Panc1 (cell line): ENCODE measurements around the gene SEC61A2. TPM values are rescaled to one million over a fixed set of nuclear protein-coding genes. Genes with fewer than 3 reads are reported as not detected.

Experiments used
- ATAC-seq: fragments of 200-7000 bp; cut with Tn5 transposase; 2 replicates; pipeline ENCODE4 v1.9.1; 2020; ENCODE audit warnings: mild to moderate bottlenecking, moderate library complexity
- BruUV-seq: library from RNA; stranded (reverse); fragments of 400-500 nt; replicated peaks from 2 replicates; lab custom pipeline; 2021; lab: Mats Ljungman, UMichigan
- CTCF ChIA-PET: fragments of 300-600 bp; sonication (Branson Sonifier 250); formaldehyde crosslinking; loops from one replicate; lab custom pipeline; 2022; ENCODE audit warnings: antibody characterized with exemption; lab: Charles Lee
- POLR2A ChIA-PET: fragments of 300-600 bp; sonication (Branson Sonifier 250); formaldehyde crosslinking; loops from one replicate; lab custom pipeline; 2022; ENCODE audit warnings: antibody characterized with exemption; lab: Charles Lee
- DNase-seq: peaks from one replicate; pipeline ENCODE4 v3.0.0-alpha.2; 2010; ENCODE audit warnings: low read depth, low spot score
- H3K27ac ChIP-seq: 2 replicates; pipeline ENCODE4 v1.5.1; 2011; ENCODE audit warnings: mild to moderate bottlenecking, low read length, inconsistent platforms
- H3K27me3 ChIP-seq: fragments of 200-500 bp; sonication (Bioruptor generic); 2 replicates; pipeline ENCODE4 v1.6.0; 2014; ENCODE audit warnings: low read length, inconsistent platforms; ENCODE audit not compliant: control insufficient read depth, insufficient read depth
- H3K36me3 ChIP-seq: fragments of 200-500 bp; sonication (Bioruptor generic); 2 replicates; pipeline ENCODE4 v1.5.1; 2014; ENCODE audit warnings: inconsistent platforms, mild to moderate bottlenecking, low read length, moderate library complexity; ENCODE audit not compliant: control insufficient read depth, insufficient read depth
- H3K4me1 ChIP-seq: 2 replicates; pipeline ENCODE4 v1.5.1; 2011; ENCODE audit warnings: inconsistent platforms, mild to moderate bottlenecking, low read length, moderate library complexity; ENCODE audit not compliant: control insufficient read depth, insufficient read depth
- H3K4me3 ChIP-seq, 2 experiments: 2 replicates each; pipeline ENCODE4 v1.5.1; 2011 to 2012; ENCODE audit warnings: low read depth in 2 of 2, low read length in 2 of 2, mild to moderate bottlenecking in 2 of 2, inconsistent platforms in 1 of 2, moderate library complexity in 1 of 2
- H3K9me3 ChIP-seq: fragments of 200-500 bp; sonication (Bioruptor generic); 2 replicates; pipeline ENCODE4 v1.5.1; 2014; ENCODE audit warnings: low read depth, mild to moderate bottlenecking, inconsistent platforms, low read length, moderate library complexity; ENCODE audit not compliant: control insufficient read depth, insufficient read depth
- POLR2AphosphoS5 ChIP-seq: IDR thresholded peaks from 2 replicates; pipeline ENCODE4 v1.6.1; 2012; ENCODE audit warnings: mild to moderate bottlenecking, low read depth, low read length, moderate library complexity
- SIN3A ChIP-seq: IDR thresholded peaks from 2 replicates; pipeline ENCODE4 v1.6.1; 2012; ENCODE audit warnings: low read depth, mild to moderate bottlenecking, low read length, moderate library complexity, borderline replicate concordance; ENCODE audit not compliant: insufficient read depth
- TCF7L2 ChIP-seq: IDR thresholded peaks from 2 replicates; pipeline ENCODE4 v1.6.1; 2011; ENCODE audit warnings: mild to moderate bottlenecking, low read depth, low read length, inconsistent platforms
- in situ Hi-C: cut with HindIII; loops from 2 replicates; pipeline ENCODE4 v1.10.0; 2016; ENCODE audit warnings: low sequenced_read_pairs, low pct_unique_long_range_greater_than_20kb
- intact Hi-C: fragments of 100-400 bp; cut with micrococcal nuclease; formaldehyde crosslinking; loops from one replicate; pipeline ENCODE4 v1.10.0; 2022; ENCODE audit not compliant: unreplicated experiment
- total RNA-seq: library from RNA; stranded (reverse); gene quantifications from one replicate; pipeline ENCODE4 v1.2.1, GENCODE V29; 2021; ENCODE audit not compliant: unreplicated experiment
- TF ChIP-seq, protein P1 (sequence below): fragments of 450-650 bp; IDR thresholded peaks from 2 replicates; pipeline ENCODE4 v1.5.1; 2017; ENCODE audit warnings: mild to moderate bottlenecking
- TF ChIP-seq, protein P2 (sequence below), 2 experiments: IDR thresholded peaks; 2 replicates each; pipeline ENCODE4 v1.6.1; 2011 to 2012; ENCODE audit warnings: low read depth in 2 of 2, control low read depth in 1 of 2, low read length in 1 of 2, mild to moderate bottlenecking in 1 of 2, moderate library complexity in 1 of 2; ENCODE audit not compliant: insufficient read depth in 1 of 2

The SEC61A2 gene
- total RNA-seq, 1 experiment from 2014 or later = 8.8 TPM

DNA sequence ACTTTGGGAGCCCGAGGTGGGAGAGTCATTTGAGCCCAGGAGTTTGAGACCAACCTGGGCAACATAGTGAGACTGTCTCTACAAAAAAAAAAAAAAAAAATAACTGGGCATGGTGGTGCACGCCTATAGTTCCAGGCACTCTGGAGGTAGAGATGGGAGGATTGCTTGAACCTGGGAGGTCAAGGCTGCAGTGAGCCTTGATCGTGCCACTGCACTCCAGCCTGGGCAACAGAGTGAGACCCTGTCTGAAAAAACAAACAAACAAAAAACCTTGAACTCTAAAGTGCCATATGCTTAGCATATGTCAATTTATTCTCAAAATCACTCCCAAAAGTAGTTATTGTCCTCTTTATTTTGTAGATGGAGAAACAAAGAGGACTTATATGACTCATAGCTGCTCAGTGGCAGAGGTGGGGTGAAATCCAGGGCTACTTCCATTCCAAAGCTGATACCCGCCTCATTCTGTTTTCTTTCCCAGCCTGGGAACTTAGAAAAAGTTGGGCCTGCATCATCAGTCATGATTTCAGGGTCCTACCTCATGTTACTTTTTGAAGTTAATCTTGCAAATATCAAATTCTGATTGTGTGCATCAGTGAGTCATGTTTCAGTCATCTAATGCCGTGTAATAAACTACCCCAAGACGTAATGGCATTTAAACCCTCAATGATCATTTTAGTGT, 47.5 kb upstream of the SEC61A2 start:
- no peaks in the 10 kb centered on the region for H3K4me1 ChIP-seq
- H3K27ac ChIP-seq = no peak overlapping the region
- DNase-seq (no peak), ATAC-seq (no peak)
- TF ChIP-seq TCF7L2 (no peak), SIN3A (no peak)
- TF ChIP-seq, protein P1, sequence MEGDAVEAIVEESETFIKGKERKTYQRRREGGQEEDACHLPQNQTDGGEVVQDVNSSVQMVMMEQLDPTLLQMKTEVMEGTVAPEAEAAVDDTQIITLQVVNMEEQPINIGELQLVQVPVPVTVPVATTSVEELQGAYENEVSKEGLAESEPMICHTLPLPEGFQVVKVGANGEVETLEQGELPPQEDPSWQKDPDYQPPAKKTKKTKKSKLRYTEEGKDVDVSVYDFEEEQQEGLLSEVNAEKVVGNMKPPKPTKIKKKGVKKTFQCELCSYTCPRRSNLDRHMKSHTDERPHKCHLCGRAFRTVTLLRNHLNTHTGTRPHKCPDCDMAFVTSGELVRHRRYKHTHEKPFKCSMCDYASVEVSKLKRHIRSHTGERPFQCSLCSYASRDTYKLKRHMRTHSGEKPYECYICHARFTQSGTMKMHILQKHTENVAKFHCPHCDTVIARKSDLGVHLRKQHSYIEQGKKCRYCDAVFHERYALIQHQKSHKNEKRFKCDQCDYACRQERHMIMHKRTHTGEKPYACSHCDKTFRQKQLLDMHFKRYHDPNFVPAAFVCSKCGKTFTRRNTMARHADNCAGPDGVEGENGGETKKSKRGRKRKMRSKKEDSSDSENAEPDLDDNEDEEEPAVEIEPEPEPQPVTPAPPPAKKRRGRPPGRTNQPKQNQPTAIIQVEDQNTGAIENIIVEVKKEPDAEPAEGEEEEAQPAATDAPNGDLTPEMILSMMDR = no peak
- no peaks in the 10 kb centered on the region for H3K36me3 ChIP-seq
- in situ Hi-C loops (no loop called here), intact Hi-C loops (no loop called here)
- no peaks in the 10 kb centered on the region for H3K9me3 ChIP-seq
- H3K27me3 ChIP-seq = no peaks in the 10 kb centered on the region
- no peak overlapping the region for H3K4me3 ChIP-seq
- ChIA-PET CTCF (no interaction called here), POLR2A (no interaction called here)
- no TSS peak for BruUV-seq

DNA sequence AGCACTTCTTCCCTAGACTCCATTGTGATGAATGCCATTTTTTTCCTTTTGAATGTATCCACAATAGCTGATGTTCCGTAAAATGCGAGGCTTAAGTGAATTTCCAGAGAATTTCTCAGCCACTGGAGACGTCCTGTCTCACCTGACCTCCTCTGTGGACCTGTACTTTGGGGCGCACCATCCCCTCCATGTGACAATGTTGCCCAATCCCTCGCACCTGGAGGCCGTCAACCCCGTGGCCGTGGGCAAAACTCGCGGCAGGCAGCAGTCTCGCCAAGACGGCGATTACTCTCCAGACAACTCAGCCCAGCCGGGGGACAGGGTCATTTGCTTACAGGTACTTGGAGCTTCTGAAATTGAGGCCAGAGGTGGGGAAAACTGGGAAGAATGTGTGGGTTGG, 40.6 kb upstream of the SEC61A2 start:
- no peaks in the 10 kb centered on the region for H3K36me3 ChIP-seq
- no peak overlapping the region for H3K27ac ChIP-seq
- CTCF ChIA-PET = no interaction called here
- H3K4me1 ChIP-seq = no peaks in the 10 kb centered on the region
- no peak overlapping the region for H3K4me3 ChIP-seq
- DNase-seq (no peak), ATAC-seq (no peak)
- TF ChIP-seq, protein P1 = no peak
- TF ChIP-seq TCF7L2 = no peak
- no peak for TF ChIP-seq POLR2AphosphoS5
- no peak for TF ChIP-seq SIN3A
- TF ChIP-seq, protein P2, sequence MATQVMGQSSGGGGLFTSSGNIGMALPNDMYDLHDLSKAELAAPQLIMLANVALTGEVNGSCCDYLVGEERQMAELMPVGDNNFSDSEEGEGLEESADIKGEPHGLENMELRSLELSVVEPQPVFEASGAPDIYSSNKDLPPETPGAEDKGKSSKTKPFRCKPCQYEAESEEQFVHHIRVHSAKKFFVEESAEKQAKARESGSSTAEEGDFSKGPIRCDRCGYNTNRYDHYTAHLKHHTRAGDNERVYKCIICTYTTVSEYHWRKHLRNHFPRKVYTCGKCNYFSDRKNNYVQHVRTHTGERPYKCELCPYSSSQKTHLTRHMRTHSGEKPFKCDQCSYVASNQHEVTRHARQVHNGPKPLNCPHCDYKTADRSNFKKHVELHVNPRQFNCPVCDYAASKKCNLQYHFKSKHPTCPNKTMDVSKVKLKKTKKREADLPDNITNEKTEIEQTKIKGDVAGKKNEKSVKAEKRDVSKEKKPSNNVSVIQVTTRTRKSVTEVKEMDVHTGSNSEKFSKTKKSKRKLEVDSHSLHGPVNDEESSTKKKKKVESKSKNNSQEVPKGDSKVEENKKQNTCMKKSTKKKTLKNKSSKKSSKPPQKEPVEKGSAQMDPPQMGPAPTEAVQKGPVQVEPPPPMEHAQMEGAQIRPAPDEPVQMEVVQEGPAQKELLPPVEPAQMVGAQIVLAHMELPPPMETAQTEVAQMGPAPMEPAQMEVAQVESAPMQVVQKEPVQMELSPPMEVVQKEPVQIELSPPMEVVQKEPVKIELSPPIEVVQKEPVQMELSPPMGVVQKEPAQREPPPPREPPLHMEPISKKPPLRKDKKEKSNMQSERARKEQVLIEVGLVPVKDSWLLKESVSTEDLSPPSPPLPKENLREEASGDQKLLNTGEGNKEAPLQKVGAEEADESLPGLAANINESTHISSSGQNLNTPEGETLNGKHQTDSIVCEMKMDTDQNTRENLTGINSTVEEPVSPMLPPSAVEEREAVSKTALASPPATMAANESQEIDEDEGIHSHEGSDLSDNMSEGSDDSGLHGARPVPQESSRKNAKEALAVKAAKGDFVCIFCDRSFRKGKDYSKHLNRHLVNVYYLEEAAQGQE (IDR thresholded peaks at IDR 0.05; ENCODE audit: insufficient read depth in 1 of 2, low read depth in 2 of 2, low read length in 1 of 2) = no peak
- intact Hi-C loops = no loop called here
- BruUV-seq = no TSS peak
- in situ Hi-C loops = no loop called here
- POLR2A ChIA-PET = no interaction called here
- no peaks in the 10 kb centered on the region for H3K27me3 ChIP-seq
- H3K9me3 ChIP-seq = no peaks in the 10 kb centered on the region
